NAMALWA (cell line): Measurements from ENCODE around the gene KRTAP5-11.
"Not testable (repeated sequence)": the region's sequence is repeated elsewhere in the genome, so short reads cannot be mapped to it uniquely, and the experiment has no call there.

Experiments used
- DNase-seq: peaks from one replicate; pipeline ENCODE4 v3.0.0-alpha.2; 2015; ENCODE audit warnings: low spot score

Gene KRTAP5-11

DNA sequence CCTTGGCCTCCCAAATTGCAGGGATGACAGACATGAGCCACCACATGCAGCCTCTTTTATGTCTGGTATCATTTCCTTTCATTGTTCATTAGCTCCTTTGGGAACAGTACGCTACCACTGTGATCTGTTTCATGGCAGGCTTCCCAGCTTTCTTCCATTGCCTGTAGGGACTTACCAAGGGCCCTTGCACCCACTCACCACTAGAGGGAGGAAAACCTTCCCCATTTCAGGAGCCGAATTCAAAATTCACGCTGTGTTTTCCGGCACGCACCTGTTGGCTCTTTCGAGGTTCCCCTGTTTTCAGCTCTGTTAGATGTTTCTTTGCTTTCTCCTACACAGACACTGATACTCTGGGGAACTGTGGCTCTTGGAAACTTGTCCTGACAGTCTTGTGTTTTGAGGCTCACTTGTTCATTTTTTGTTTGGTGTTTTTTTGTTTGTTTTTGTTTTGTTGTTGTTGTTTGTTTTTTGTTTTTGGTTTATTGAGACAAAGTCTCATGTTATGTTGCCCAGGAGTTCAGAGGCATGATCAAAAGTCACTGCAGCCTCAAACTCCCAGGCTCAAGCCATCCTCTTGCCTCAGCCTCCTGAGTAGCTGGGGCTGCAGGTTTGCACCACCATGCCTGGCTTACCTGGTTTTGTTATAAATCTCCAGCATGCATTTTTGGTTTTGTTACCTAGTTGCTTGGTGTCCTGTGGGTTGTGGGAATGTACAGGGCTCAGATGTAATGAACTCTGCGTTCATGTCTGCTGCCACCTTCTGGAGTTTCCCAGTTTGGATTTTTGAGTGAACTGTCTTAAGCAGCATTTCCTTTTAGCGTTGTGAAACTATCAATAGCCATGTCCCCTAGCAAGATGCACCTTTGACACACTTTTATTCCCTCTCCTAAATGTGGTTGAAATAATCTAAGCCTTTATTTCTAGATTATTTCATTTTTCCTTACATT, 2.3 kb downstream of the KRTAP5-11 start:
- DNase-seq = peak; percentile 53

DNA sequence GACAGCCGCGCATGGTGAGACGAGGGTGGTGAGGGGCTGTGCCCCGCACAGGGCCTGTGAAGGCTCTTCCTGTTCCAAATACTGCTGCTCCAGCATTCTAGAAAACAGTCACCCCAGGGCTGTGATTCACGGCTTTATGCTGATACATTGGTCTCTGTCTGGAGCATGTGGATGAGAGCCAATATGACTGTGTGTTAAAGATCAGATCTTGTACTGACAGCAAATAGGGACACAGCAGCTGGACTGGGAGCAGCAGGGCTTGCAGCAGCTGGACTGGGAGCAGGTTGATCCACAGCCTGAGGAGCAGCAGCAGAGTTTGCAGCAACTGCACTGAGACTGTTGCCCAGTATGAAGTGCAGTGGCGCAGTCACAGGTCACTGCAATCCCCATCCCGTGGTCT, 3.2 kb downstream of the KRTAP5-11 start:
- DNase-seq = not testable (repeated sequence)

GRCh38 chr11:71577469-71578004, 5.1 kb downstream of the KRTAP5-11 start:
- no peak for DNase-seq

DNA sequence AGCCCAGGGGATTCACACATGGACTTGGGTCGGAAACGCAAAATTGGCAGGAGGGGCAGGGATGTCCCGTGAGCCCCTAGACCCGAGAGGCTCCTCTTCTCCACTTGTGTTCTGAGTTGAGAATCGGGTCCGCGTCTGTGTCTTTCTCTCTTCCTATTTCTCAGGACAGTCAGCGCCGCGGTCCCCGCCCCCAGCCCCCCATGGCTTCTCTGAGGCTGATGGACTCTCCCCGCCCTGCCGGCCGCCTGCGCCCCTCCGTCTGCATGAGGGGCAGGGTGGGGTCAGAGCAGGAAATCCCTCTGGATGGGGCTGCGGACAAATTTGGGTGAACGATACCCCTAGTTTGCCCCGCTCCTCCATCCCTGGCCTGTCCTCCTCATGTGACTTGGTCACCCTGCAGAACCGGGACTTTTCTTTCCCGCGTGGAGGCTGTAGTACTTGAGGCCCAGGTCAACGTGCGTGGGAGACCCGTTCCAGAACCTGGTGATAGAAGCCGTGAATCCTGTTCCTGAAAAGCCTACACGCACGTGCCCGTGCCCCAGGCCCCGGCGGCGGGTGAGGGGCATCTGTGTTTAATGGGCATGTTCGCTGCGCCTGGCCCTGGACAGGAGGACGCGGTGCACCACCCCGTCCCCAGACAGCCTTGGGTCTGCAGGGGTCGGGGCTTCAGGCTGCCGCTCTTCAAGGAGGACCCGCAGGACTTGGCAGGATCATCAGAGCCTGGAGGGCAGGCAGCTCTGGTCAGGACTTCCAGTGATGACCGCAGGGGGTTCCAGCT, 5.8 kb downstream of the KRTAP5-11 start:
- DNase-seq = not testable (repeated sequence)

GRCh38 chr11:71575723-71576424, 6.8 kb downstream of the KRTAP5-11 start:
- no peak for DNase-seq

GRCh38 chr11:71574418-71574817, 8.3 kb downstream of the KRTAP5-11 start:
- no peak for DNase-seq

- no peak for DNase-seq
Observed at GRCh38 chr11:71572811-71573210, 9.9 kb downstream of the KRTAP5-11 start.

GRCh38 chr11:71571101-71571850, 11.4 kb downstream of the KRTAP5-11 start:
- not testable (repeated sequence) for DNase-seq

DNA sequence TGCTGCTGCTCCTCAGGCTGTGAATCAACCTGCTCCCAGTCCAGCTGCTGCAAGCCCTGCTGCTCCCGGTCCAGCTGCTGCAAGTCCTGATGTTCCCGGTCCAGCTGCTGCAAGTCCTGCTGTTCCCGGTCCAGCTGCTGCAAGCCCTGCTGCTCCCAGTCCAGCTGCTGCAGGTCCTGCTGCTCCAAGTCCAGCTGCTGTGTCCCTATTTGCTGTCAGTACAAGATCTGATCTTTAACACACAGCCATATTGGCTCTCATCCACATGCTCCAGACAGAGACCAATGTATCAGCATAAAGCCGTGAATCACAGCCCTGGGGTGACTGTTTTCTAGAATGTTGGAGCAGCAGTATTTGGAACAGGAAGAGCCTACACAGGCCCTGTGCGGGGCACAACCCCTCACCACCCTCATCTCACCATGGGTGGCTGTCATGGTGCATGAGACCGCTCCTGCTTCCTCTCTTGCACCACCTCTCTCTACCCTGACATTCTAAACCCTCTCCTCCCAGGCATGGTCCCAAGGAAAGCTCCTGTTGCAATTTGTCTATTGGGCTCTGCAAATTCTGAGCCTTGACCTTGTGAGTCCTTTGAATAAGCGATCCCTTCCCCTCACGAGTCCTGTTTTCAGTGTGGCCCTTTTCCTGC, 13.8 kb downstream of the KRTAP5-11 start:
- DNase-seq = no peak

- not testable (repeated sequence) for DNase-seq
Observed at GRCh38 chr11:71567633-71568032, 15.0 kb downstream of the KRTAP5-11 start.

DNA sequence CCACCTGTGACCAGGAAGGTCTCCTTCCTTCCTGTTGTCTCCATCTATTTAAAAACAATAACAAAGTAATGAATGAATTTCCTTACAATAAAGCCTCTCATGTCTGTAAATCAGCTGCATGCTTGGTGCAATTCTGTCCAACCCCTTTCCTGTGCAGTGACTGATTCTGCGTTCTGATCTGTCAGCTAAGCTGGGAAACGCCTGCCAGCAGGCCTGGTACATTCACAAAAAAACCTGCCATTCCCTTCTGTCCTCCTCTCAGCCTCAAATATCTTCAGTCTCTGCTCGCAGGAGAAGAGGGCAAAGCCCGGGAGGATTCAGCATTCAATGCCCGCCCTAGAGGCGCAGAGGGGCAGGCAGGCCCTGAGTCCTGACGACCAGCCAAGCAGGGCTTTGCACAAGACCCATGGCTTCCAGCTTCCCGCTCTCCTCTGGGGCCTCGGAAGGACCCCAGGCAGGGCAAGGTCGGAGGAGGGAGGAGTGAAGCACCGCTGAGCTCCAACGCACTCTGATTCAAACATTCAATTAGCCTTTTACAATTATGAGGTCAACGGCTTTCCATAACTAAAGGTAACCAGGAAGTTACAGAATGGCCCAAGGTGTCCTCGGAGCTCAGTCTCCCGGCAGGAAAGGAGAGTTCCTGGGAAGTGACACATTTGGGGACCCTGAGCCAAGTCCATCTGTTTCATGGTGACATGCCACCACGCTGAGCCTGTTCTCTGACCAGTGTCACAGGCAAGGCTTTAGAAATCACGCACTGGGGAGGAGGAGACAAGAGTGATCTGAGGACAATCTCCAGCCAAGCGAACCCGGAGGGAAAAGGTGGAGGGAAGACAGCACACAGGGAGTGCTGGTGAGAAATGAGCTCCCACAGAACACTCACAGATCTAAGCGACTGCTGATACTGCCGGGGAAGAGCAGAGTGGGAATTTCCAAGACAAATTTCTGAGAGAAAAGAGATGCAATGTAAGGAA, 15.8 kb downstream of the KRTAP5-11 start:
- not testable (repeated sequence) for DNase-seq

DNA sequence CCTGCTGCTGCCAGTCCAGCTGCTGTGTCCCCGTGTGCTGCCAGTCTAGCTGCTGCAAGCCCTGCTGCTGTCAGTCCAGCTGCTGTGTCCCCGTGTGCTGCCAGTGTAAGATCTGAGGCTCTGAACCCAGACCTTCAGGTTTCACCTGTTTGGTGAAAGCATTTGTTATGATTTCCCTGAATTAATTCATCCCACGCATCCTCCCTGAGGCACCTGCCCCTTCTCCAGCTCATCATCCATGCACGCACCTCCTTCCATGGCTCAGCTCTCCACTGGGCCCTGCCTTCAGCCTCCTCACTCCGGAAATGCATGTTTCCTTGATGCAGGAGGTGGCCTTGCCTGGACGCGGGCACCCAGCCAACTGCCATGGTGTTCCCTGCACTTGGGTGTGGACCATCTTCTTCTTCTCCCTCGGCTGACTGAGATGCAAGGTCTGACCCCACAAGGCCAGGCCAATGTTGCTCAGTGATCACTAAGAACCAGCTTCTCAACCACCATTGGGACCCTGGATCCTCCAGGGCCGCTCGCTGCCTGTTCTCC, 16.5 kb downstream of the KRTAP5-11 start:
- DNase-seq = no peak

DNA sequence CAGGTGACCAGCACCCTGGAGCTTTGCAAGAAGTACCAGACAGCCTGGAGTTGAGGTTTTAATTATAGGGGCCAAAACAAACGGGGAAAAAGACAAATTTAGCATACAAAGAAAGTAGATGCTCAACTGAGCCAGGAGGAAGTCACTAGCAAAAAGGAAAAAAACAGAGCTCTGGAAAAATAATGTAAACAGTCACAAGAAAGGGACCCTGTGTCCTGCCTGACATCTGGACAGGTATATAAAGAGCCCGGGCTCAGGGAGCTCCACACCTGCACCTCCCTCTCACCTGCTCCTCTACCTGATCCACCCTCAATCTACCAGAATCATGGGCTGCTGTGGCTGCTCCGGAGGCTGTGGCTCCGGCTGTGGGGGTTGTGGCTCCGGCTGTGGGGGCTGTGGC, 17.4 kb downstream of the KRTAP5-11 start, which contains the start of gene KRTAP5-10:
KRTAP5-10 (plus strand) TSS at position 301 of the 400 bp plus-strand sequence; CDS start at position 326, 25 bp downstream.
- DNase-seq = no peak

DNA sequence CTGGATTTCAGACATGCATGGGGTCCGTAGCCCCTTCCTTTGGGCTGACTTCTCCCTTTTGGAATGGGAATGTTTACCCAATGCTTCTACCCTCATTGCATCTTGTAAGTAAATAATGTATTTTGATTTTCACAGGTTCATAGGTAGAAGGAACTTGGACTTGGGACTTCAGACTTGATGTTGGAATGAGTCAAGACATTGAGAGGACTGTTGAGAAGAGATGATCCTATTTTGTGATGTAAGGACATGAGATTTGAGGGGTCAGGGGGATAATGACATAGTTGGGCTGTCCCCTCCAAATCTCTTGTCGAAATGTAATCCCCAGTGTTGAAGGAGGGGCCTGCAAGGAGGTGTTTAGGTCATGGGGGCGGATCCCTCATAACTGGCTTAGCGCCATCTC, 18.2 kb downstream of the KRTAP5-11 start:
- DNase-seq = no peak

GRCh38 chr11:71563406-71563805, 19.3 kb downstream of the KRTAP5-11 start:
- DNase-seq = peak; percentile 59

DNA sequence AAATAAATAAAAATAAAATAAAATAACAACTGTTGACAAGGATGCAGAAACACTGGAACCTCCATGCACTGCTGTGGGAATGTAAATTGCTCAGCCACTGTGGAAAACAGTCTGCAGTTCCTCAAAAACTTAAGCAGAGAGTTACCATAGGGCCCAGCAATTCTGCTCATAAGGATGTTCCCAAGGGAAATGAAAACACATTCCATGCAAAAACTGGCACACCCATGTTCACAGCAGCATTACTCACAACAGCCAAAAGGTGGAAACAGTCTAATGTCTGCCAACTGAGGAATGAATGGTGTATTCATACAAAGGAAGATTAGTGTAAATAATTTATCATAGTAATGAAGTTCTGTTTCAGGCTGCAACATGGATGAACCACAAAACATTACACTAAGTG, 20.6 kb downstream of the KRTAP5-11 start:
- DNase-seq = no peak

DNA sequence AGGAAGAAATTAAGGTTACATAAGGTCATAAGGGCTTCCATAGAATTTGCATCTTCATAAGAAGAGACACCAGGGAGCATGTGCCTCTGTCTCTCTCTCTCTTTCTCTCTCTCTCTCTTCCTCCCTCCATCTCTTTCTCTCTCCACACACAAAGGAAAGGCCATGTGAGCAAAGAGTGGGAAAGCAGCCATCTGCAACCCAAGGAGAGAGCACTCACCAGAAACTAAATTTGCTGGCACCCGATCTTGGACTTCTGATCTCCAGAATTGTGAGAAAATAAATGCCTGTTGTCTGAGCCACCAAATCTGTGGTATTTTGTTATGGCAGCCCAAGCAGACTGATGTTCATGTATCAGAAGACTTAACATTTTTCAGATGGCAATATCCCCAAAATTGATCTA, 23.7 kb downstream of the KRTAP5-11 start:
- DNase-seq = no peak

DNA sequence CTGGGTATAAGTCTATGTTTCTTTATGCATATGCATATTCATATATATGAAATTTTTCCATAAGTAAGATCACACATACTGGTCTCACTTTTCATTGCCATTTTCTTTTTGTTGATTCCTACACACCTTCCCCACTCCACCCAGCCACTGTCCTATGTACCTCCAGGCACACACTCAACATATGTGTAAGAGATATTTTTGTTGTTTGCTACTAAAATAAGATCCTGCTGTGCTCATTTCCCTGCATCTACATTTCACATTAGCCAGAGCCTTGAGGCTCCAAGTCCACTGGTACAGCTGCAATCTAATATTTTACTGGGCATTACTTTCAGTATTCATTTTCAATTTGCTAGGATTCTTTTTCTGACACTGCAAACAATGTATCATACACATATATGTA, 25.4 kb downstream of the KRTAP5-11 start:
- DNase-seq = no peak

DNA sequence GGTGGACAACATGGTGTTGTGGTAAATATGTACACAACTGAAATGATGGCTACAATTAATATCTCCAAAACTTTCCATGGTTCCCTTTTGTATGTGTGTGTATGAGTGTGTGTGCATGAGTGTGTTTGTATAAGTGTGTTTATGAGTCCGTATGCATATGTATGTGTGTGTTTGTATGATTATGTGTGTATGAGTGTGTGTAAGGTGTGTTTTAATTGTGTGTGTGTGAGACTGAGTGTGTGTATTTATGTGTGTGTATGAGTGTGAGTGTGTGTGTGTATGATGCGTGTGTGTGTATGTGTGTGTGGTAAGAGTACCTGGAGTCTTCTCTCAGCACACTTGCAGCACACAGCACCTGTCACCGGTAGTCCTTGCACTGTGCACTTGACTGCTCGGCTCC, 26.7 kb downstream of the KRTAP5-11 start:
- DNase-seq = no peak
